Left colon (tissue), 2 donors: ENCODE data around the gene SENP6. TPM values are rescaled to one million over a fixed set of nuclear protein-coding genes. Genes with fewer than 3 reads are reported as not detected.
A peak's percentile ranks its signal among the peaks of the same experiment; 100 is the strongest.
"Not testable (repeated sequence)": the region's sequence is repeated elsewhere in the genome, so short reads cannot be mapped to it uniquely, and the experiment has no call there.

Source experiments
- ATAC-seq: fragments of 200-7000 bp; cut with Tn5 transposase; one replicate; pipeline ENCODE4 v1.9.1; 2020; ENCODE audit warnings: mild to moderate bottlenecking, moderate library complexity
- DNase-seq, 2 donors: peaks; one replicate each; pipeline ENCODE4 v3.0.0-alpha.2; 2020
- intact Hi-C, 2 donors: fragments of 100-400 bp; cut with DNase I in 1 of 2; cut with micrococcal nuclease in 1 of 2; formaldehyde crosslinking; loops; one replicate each; pipeline versions ENCODE4 v1.11.2 to v1.14.0; 2022; cut with DNase I, micrococcal nuclease
- long read RNA-seq: library from polyadenylated mRNA; unstranded; transcript quantifications from one replicate; pipeline ENCODE4 v2.0.0, GENCODE V29; 2021
- total RNA-seq, 2 donors: library from RNA; stranded (reverse); fragmentation: NEBNext Ultra II Directional; extraction: Animal tissue kit (Norgen Biotek cat#: 25700); gene quantifications; one replicate each; pipeline ENCODE4 v1.2.1, GENCODE V29; 2021
- donor health status: DM: no; HTN: no; CAD: no.
- donor health status: DM: yes; HTN: yes; CAD: no.

The SENP6 gene, protein sequence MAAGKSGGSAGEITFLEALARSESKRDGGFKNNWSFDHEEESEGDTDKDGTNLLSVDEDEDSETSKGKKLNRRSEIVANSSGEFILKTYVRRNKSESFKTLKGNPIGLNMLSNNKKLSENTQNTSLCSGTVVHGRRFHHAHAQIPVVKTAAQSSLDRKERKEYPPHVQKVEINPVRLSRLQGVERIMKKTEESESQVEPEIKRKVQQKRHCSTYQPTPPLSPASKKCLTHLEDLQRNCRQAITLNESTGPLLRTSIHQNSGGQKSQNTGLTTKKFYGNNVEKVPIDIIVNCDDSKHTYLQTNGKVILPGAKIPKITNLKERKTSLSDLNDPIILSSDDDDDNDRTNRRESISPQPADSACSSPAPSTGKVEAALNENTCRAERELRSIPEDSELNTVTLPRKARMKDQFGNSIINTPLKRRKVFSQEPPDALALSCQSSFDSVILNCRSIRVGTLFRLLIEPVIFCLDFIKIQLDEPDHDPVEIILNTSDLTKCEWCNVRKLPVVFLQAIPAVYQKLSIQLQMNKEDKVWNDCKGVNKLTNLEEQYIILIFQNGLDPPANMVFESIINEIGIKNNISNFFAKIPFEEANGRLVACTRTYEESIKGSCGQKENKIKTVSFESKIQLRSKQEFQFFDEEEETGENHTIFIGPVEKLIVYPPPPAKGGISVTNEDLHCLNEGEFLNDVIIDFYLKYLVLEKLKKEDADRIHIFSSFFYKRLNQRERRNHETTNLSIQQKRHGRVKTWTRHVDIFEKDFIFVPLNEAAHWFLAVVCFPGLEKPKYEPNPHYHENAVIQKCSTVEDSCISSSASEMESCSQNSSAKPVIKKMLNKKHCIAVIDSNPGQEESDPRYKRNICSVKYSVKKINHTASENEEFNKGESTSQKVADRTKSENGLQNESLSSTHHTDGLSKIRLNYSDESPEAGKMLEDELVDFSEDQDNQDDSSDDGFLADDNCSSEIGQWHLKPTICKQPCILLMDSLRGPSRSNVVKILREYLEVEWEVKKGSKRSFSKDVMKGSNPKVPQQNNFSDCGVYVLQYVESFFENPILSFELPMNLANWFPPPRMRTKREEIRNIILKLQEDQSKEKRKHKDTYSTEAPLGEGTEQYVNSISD
- total RNA-seq, result 10 to 100 TPM; 65.6 to 73.9 TPM
- long read RNA-seq, full-length matches to known transcripts, result 13 of 43 reads
- long read RNA-seq, partial matches to known transcripts, result 11 of 43 reads
- long read RNA-seq, other reads (novel, unspliced or antisense), result 19 of 43 reads

GRCh38 chr6:75601304-75602245 lies at the start of gene SENP6:
Gene SENP6, plus strand, starts transcription at chr6:75601880. Its CDS starts 645 bp downstream, at chr6:75602525.
- ATAC-seq, result peak; percentile 91
- intact Hi-C loops, result no loop called here
- peak; percentile 80 to 84 for DNase-seq

GRCh38 chr6:75556240-75556639 lies 45.4 kb upstream of the SENP6 start:
- DNase-seq, result no peak
- intact Hi-C loops, result no loop called here
- no peak for ATAC-seq

DNA sequence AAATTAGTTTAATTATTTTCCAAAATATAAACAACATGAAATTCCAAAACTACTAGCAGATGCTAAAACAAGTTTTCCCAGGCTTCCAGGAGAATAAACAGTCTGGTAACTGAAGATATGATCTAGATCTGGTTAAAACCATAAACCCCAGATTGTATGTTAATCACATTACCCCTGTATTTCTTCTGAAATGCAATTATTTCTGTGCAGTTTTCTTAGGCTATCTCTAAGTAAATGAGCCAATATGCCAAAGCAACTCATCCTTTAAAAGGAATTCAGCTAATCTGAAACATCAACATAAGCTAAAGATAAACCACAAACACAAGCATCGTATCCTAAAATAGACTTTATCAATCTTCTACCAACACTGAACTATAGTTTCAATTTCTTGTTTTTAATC lies 44.6 kb upstream of the SENP6 start:
- intact Hi-C loops, result no loop called here
- ATAC-seq (no peak), DNase-seq (no peak)

DNA sequence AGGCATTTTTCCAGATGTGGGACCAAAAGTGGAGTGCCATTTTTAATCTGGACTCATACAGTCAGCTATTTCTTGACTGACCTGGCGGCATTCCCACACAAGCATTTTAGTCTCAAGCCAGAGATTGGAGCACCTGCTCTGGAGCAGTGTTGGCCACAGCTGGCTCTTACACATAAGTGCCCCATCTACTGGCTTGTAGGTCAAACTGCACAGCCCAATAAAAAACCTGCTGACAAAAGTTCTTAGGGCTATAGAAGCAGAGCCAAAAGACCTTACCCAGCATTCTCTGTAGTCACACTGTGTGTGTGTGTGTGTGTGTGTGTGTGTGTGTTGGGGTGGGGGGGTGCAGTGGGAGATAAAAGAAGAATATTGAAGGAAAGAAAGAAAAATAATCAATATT lies 38.6 kb upstream of the SENP6 start:
- intact Hi-C loops, result no loop called here
- ATAC-seq, result peak; percentile 69
- DNase-seq, result no peak

DNA sequence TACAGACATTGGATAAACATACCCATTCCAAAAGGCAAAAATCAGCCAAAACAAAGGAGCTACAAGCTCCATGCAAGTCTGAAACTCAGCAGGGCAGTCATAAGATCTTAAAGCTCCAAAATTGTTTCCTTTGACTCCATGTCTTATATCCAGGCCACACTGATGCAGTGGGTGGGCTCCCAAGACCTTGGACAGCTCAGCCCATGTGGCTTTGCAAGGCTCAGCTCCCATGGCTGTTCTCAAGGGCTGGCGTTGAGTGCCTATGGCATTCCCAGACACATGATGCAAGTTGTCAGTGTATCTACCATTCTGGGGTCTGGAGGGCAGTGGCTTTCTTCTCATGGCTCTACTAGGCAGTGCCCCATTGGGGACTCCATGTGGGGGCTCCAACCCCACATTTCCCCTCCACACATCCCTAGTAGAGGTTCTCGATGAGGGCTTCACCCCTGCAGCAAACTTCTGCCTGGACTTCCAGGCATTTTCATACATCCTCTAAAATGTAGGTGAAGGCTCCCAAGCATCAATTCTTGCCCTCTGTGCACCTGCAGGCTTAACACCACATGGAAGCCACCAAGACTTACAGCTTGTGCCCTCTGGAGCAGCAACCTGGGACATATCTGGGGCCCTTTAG lies 35.4 kb upstream of the SENP6 start:
- intact Hi-C loops, result no loop called here
- DNase-seq (no peak), ATAC-seq (no peak)

DNA sequence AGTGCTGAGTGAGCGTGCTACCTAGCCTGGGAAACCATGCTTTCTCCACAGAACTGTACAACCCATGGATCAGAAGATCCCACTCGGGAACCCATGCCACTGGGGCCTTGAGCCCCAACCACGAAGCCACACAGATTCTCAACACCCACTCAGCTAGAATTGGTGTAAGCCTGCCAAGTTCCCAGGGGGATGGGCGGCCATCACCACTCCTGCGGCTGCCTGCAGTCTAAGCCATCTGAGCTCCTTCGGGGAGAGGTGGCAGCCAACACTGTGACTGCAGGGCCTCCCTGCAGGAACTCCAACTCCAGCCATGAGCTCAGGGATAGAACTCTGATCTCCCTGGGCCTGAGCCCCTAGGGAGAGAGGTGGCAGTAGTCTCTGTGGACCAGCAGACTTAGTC lies 33.6 kb upstream of the SENP6 start:
- intact Hi-C loops, result no loop called here
- ATAC-seq (no peak), DNase-seq (no peak)

- no peak for ATAC-seq
Measured at GRCh38 chr6:75568965-75569364, 32.7 kb upstream of the SENP6 start.

DNA sequence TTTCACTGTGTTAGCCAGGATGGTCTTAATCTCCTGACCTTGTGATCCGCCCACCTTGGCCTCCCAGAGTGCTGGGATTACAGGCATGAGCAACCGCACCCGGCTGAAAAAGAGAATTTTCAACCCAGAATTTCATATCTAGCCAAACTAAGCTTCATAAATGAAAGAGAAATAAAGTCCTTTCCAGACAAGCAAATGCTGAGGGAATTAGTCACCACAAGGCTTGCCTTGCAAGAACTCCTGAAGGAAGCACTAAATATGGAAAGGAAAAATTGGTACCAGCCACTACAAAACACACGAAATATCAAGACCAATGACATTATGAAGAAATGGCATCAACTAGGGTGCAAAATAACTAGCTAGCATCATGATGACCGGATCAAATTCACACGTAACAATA lies 31.0 kb upstream of the SENP6 start:
- ATAC-seq, DNase-seq, intact Hi-C loops: not testable (repeated sequence)

More at GRCh38 chr6:75568965-75569364, 32.7 kb upstream of the SENP6 start:
- intact Hi-C loops, result no loop called here
- no peak for DNase-seq

GRCh38 chr6:75572072-75572471 lies 29.6 kb upstream of the SENP6 start:
- DNase-seq (no peak), ATAC-seq (no peak)
- intact Hi-C loops, result no loop called here

DNA sequence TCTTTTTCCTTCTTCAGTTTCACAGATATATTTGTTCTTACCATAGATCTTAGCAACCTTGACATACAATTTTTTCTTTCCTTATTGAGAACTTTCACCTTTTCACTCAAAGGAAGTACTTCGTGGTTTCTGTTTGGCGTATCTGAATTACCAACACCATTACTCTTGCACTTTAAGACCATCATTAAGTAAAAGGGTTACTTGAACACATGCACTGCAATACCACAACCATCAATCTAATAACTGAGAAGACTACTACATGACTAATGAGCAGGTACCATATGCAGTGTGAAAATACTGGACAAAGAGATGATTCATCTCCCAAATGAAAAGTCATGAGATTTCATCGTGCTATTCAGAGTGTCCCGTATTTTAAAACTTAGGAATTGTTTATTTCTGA lies 21.7 kb upstream of the SENP6 start:
- DNase-seq (no peak), ATAC-seq (no peak)
- intact Hi-C loops, result no loop called here

DNA sequence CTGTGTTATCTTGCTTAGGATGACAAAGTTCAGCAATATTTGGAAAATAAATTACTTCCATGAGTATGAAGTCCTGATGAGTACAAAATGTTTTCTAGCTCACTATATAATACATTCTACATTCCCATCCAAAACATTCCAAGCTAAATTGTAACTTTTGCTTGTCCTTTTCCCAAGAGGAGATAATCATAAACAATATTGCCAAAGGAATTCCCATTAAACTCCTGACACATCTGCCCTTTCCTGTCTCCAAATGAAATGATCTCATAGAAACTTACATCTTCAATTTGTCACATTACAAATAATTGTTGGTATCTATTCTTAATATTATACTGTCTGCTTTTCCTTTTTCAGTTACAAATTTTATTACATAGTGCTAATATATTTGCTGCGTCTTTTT lies 20.4 kb upstream of the SENP6 start:
- intact Hi-C loops, result no loop called here
- ATAC-seq (no peak), DNase-seq (no peak)

GRCh38 chr6:75584552-75584951 lies 17.1 kb upstream of the SENP6 start:
- not testable (repeated sequence) for DNase-seq

GRCh38 chr6:75588948-75589347 lies 12.7 kb upstream of the SENP6 start:
- DNase-seq (no peak), ATAC-seq (no peak)
- intact Hi-C loops, result no loop called here

More at GRCh38 chr6:75584552-75584951, 17.1 kb upstream of the SENP6 start:
- ATAC-seq, intact Hi-C loops: not testable (repeated sequence)

DNA sequence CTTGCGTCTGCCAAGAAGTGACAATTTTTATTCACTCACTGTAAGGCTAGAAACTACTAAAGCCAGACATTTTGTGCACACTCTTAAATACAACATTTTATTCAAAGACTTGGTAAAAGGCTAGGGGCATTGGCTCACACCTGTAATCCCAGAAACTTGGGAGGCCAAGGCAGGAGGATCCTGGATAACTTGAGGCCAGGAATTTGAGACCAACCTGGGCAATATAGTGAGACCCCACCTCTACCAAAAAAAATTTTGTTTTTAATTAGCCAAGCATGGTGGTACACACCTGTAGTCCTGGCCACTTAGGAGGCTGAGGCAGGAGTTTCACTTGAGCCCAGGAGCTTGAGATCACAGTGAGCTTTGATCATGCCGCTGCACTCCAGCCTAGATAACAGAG lies 11.3 kb upstream of the SENP6 start:
- DNase-seq (no peak), ATAC-seq (no peak)
- intact Hi-C loops, result no loop called here

DNA sequence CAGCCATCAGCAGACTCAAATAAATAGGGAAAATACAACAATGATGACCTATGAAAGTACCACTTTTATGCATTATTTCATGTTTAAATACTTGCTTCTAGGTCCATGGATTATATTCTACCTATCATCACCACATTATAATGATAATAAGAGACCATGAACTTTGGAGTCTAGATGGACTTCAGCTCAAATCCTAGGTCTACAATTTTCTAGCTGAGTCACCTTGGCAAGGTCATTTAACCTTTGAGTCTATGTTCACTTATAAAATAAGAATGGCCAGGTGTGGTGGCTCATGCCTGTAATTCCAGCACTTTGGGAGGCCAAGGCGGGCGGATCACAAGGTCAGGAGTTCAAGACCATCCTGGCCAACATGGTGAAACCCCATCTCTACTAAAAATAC lies 5.3 kb upstream of the SENP6 start:
- intact Hi-C loops, DNase-seq: not testable (repeated sequence)
- peak; percentile 75 for ATAC-seq

DNA sequence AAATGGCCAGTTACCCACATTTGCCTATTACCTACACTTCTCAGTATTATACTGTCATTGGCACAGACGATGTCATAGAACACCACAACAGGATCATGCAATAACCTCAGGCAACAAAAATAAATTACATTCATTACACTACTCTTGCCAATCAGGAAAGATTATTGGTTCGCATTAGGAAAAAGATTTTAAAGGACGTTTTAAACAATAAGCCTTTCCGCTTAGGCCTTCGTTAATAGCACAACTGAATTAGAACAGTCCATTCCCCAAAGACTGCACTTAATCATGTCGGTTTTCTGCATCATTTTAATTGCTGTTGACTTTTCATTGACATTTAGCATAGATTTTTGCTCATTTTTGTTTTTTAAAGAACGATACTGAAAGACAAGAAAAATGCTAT lies 912 bp upstream of the SENP6 start:
- ATAC-seq (no peak), DNase-seq (no peak)
- intact Hi-C loops, result no loop called here

- DNase-seq (peak; percentile 35 to 63), ATAC-seq (peak; percentile 67)
- intact Hi-C loops, result no loop called here
Measured at GRCh38 chr6:75602246-75603105, 796 bp downstream of the SENP6 start.
